ENCODE results near the gene SLC38A8.

SLC38A8 gene

GRCh38 chr16:83963277-83964119, 79.1 kb downstream of the SLC38A8 start:
- H3K9me3 ChIP-seq (ENCODE audit: insufficient read depth, low read length), result no peaks in the 10 kb centered on the region
- no peak overlapping the region for H3K4me3 ChIP-seq (ENCODE audit: low read length)
- H3K4me2 ChIP-seq (ENCODE audit: low read length), result no peak overlapping the region
- H3K36me3 ChIP-seq (replicated peaks; ENCODE audit: low read depth, low read length), result no peaks in the 10 kb centered on the region
- no peak for TF ChIP-seq CTCF (IDR thresholded peaks at IDR 0.05; ENCODE audit: low read depth, low read length)
- H3K9ac ChIP-seq (ENCODE audit: low read length), result no peak overlapping the region
- no peaks in the 10 kb centered on the region for H3K4me1 ChIP-seq (ENCODE audit: low read length)
- H3K27me3 ChIP-seq (ENCODE audit: low read depth, low read length), result no peaks in the 10 kb centered on the region
- no peak overlapping the region for H3K27ac ChIP-seq (ENCODE audit: low read length)
- no peaks in the 10 kb centered on the region for H4K20me1 ChIP-seq (ENCODE audit: insufficient read depth, low read length)
- H3K79me2 ChIP-seq (ENCODE audit: low read length), result no peaks in the 10 kb centered on the region
- no peak overlapping the region for H2AFZ ChIP-seq (ENCODE audit: low read depth, low read length)

GRCh38 chr16:83961591-83961990, 81.0 kb downstream of the SLC38A8 start:
- Histone ChIP-seq H3K79me2 (ENCODE audit: low read length) (no peaks in the 10 kb centered on the region), H2AFZ (ENCODE audit: low read depth, low read length) (no peak overlapping the region), H3K4me1 (ENCODE audit: low read length) (peaks cover 4% of the 10 kb centered on the region; the same call in 1 of the 2 replicates), H3K9me3 (ENCODE audit: insufficient read depth, low read length) (no peaks in the 10 kb centered on the region), H4K20me1 (ENCODE audit: insufficient read depth, low read length) (no peaks in the 10 kb centered on the region), H3K4me2 (ENCODE audit: low read length) (no peak overlapping the region), H3K27me3 (ENCODE audit: low read depth, low read length) (no peaks in the 10 kb centered on the region), H3K36me3 (replicated peaks; ENCODE audit: low read depth, low read length) (no peaks in the 10 kb centered on the region), H3K4me3 (ENCODE audit: low read length) (no peak overlapping the region), H3K27ac (ENCODE audit: low read length) (no peak overlapping the region), H3K9ac (ENCODE audit: low read length) (no peak overlapping the region)
- TF ChIP-seq CTCF (IDR thresholded peaks at IDR 0.05; ENCODE audit: low read depth, low read length) (no peak), EZH2phosphoT487 (IDR thresholded peaks at IDR 0.05; ENCODE audit: low read depth) (no peak)

- Histone ChIP-seq H3K27ac (ENCODE audit: low read length) (no peak overlapping the region), H3K36me3 (replicated peaks; ENCODE audit: low read depth, low read length) (no peaks in the 10 kb centered on the region), H4K20me1 (ENCODE audit: insufficient read depth, low read length) (no peaks in the 10 kb centered on the region), H2AFZ (ENCODE audit: low read depth, low read length) (no peak overlapping the region), H3K4me2 (ENCODE audit: low read length) (no peak overlapping the region), H3K9me3 (ENCODE audit: insufficient read depth, low read length) (no peaks in the 10 kb centered on the region), H3K4me3 (ENCODE audit: low read length) (no peak overlapping the region), H3K79me2 (ENCODE audit: low read length) (no peaks in the 10 kb centered on the region), H3K4me1 (ENCODE audit: low read length) (peaks cover 4% of the 10 kb centered on the region; the same call in 1 of the 2 replicates), H3K27me3 (ENCODE audit: low read depth, low read length) (peaks cover 4% of the 10 kb centered on the region; the same call in 1 of the 2 replicates), H3K9ac (ENCODE audit: low read length) (no peak overlapping the region)
- TF ChIP-seq CTCF (IDR thresholded peaks at IDR 0.05; ENCODE audit: low read depth, low read length) (no peak), EZH2phosphoT487 (IDR thresholded peaks at IDR 0.05; ENCODE audit: low read depth) (no peak)
Observed at GRCh38 chr16:83960521-83961249, 81.9 kb downstream of the SLC38A8 start.
